ENCODE measurements around the gene SSTR3. TPM values are rescaled to one million over a fixed set of nuclear protein-coding genes. Genes with fewer than 3 reads are reported as not detected.

Gene SSTR3
- total RNA-seq, 2 experiments from 2014 or later, result 0.25 to 0.30 TPM

GRCh38 chr22:37177755-37178154 is 34.5 kb downstream of the SSTR3 start:
- POLR2A ChIA-PET, result no interaction called here

GRCh38 chr22:37177221-37177620 is 35.1 kb downstream of the SSTR3 start:
- Histone ChIP-seq H3K36me3 (ENCODE audit: insufficient read depth, low read length) (no peaks in the 10 kb centered on the region), H3K9me2 (ENCODE audit: insufficient read depth, low read length) (no peaks in the 10 kb centered on the region), H3K27ac (ENCODE audit: low read depth, low read length, poor library complexity, severe bottlenecking) (no peak overlapping the region), H2AFZ (ENCODE audit: low read length) (no peak overlapping the region), H3K4me3 (ENCODE audit: low read depth, low read length, poor library complexity, severe bottlenecking) (no peak overlapping the region), H3K9me3 (ENCODE audit: low read length) (no peaks in the 10 kb centered on the region), H3K79me2 (ENCODE audit: insufficient read depth, low read depth, low read length) (no peaks in the 10 kb centered on the region), H3K4me1 (ENCODE audit: insufficient read depth, low read length, poor library complexity, severe bottlenecking) (no peaks in the 10 kb centered on the region), H3K4me2 (ENCODE audit: low read length) (no peak overlapping the region), H4K20me1 (ENCODE audit: insufficient read depth, low read length) (no peaks in the 10 kb centered on the region)
- no peak for TF ChIP-seq CTCF (conservative IDR thresholded peaks at IDR 0.05; ENCODE audit: low read length)
- TF ChIP-seq EZH2phosphoT487 (IDR thresholded peaks at IDR 0.05; ENCODE audit: borderline replicate concordance, low read depth, low read length), result no peak
- ChIA-PET CTCF (ENCODE audit: unreplicated experiment) (no interaction called here), POLR2A (no interaction called here)
- BruUV-seq (replicated peaks), result no TSS peak
- intact Hi-C loops (cut with micrococcal nuclease; ENCODE audit: unreplicated experiment), result no loop called here
- no peak for DNase-seq (ENCODE audit: low spot score)

More at GRCh38 chr22:37177755-37178154, 34.5 kb downstream of the SSTR3 start:
- DNase-seq (ENCODE audit: low spot score), result no peak
- Histone ChIP-seq H2AFZ (ENCODE audit: low read length) (no peak overlapping the region), H3K4me1 (ENCODE audit: insufficient read depth, low read length, poor library complexity, severe bottlenecking) (no peaks in the 10 kb centered on the region), H3K79me2 (ENCODE audit: insufficient read depth, low read depth, low read length) (no peaks in the 10 kb centered on the region), H3K4me2 (ENCODE audit: low read length) (no peak overlapping the region), H3K36me3 (ENCODE audit: insufficient read depth, low read length) (no peaks in the 10 kb centered on the region), H4K20me1 (ENCODE audit: insufficient read depth, low read length) (no peaks in the 10 kb centered on the region), H3K9me3 (ENCODE audit: low read length) (no peaks in the 10 kb centered on the region), H3K4me3 (ENCODE audit: low read depth, low read length, poor library complexity, severe bottlenecking) (no peak overlapping the region), H3K9me2 (ENCODE audit: insufficient read depth, low read length) (no peaks in the 10 kb centered on the region), H3K27ac (ENCODE audit: low read depth, low read length, poor library complexity, severe bottlenecking) (no peak overlapping the region)
- CTCF ChIA-PET (ENCODE audit: unreplicated experiment), result no interaction called here
- TF ChIP-seq EZH2phosphoT487 (IDR thresholded peaks at IDR 0.05; ENCODE audit: borderline replicate concordance, low read depth, low read length) (no peak), CTCF (conservative IDR thresholded peaks at IDR 0.05; ENCODE audit: low read length) (no peak)
- no TSS peak for BruUV-seq (replicated peaks)
- intact Hi-C loops (cut with micrococcal nuclease; ENCODE audit: unreplicated experiment), result no loop called here

- Histone ChIP-seq H4K20me1 (ENCODE audit: insufficient read depth, low read length) (no peaks in the 10 kb centered on the region), H3K4me3 (ENCODE audit: low read depth, low read length, poor library complexity, severe bottlenecking) (no peak overlapping the region), H3K79me2 (ENCODE audit: insufficient read depth, low read depth, low read length) (no peaks in the 10 kb centered on the region), H3K4me2 (ENCODE audit: low read length) (no peak overlapping the region), H3K9me2 (ENCODE audit: insufficient read depth, low read length) (no peaks in the 10 kb centered on the region), H3K27ac (ENCODE audit: low read depth, low read length, poor library complexity, severe bottlenecking) (no peak overlapping the region), H2AFZ (ENCODE audit: low read length) (no peak overlapping the region), H3K36me3 (ENCODE audit: insufficient read depth, low read length) (no peaks in the 10 kb centered on the region), H3K4me1 (ENCODE audit: insufficient read depth, low read length, poor library complexity, severe bottlenecking) (no peaks in the 10 kb centered on the region), H3K9me3 (ENCODE audit: low read length) (no peaks in the 10 kb centered on the region)
- no TSS peak for BruUV-seq (replicated peaks)
- ChIA-PET CTCF (ENCODE audit: unreplicated experiment) (no interaction called here), POLR2A (no interaction called here)
- intact Hi-C loops (cut with micrococcal nuclease; ENCODE audit: unreplicated experiment), result no loop called here
- TF ChIP-seq EZH2phosphoT487 (IDR thresholded peaks at IDR 0.05; ENCODE audit: borderline replicate concordance, low read depth, low read length) (no peak), CTCF (conservative IDR thresholded peaks at IDR 0.05; ENCODE audit: low read length) (no peak)
- DNase-seq (ENCODE audit: low spot score), result no peak
Observed at GRCh38 chr22:37176464-37177061, 35.7 kb downstream of the SSTR3 start.

All from OCI-LY7 (cell line).